Upper lobe of right lung (tissue), 1 donor: ENCODE results near the gene ZEB2. TPM values are rescaled to one million over a fixed set of nuclear protein-coding genes. Genes with fewer than 3 reads are reported as not detected.

Experiments
- ATAC-seq: fragments of 200-7000 bp; cut with Tn5 transposase; one replicate; pipeline ENCODE4 v1.9.1; 2020; ENCODE audit warnings: mild to moderate bottlenecking, moderate library complexity
- DNase-seq: peaks from one replicate; pipeline ENCODE4 v3.0.0-alpha.2; 2020
- H3K27ac ChIP-seq: fragments of 200-600 bp; one replicate; pipeline ENCODE4 v1.8.0; 2022
- H3K27me3 ChIP-seq: fragments of 200-600 bp; one replicate; pipeline ENCODE4 v1.8.0; 2022; ENCODE audit warnings: mild to moderate bottlenecking
- H3K36me3 ChIP-seq: fragments of 200-600 bp; one replicate; pipeline ENCODE4 v1.8.0; 2022
- H3K4me1 ChIP-seq: fragments of 200-600 bp; one replicate; pipeline ENCODE4 v1.8.0; 2022
- H3K4me3 ChIP-seq: fragments of 200-600 bp; one replicate; pipeline ENCODE4 v1.8.0; 2022; ENCODE audit warnings: mild to moderate bottlenecking
- H3K9me3 ChIP-seq: fragments of 200-600 bp; one replicate; pipeline ENCODE4 v1.8.0; 2022
- CTCF ChIP-seq: fragments of 200-600 bp; IDR thresholded peaks from one replicate; pipeline ENCODE4 v1.8.0; 2022; ENCODE audit warnings: antibody characterized with exemption
- intact Hi-C: fragments of 100-400 bp; cut with DNase I; formaldehyde crosslinking; loops from one replicate; pipeline ENCODE4 v1.11.0; 2022
- total RNA-seq: library from RNA; stranded (reverse); fragmentation: NEBNext Ultra II Directional; extraction: Animal tissue kit (Norgen Biotek cat#: 25700); gene quantifications from one replicate; pipeline ENCODE4 v1.2.1, GENCODE V29; 2021
- donor health status: DM: no; HTN: yes; CAD: no; lungs with severe emphysema.

ZEB2 gene
- total RNA-seq, 1 donor from 2014 or later = 178 TPM

- Histone ChIP-seq H3K9me3 (no peaks in the 10 kb centered on the region), H3K27me3 (no peaks in the 10 kb centered on the region), H3K4me3 (no peak overlapping the region), H3K27ac (peak overlapping the region; percentile 9), H3K4me1 (peaks cover 23% of the 10 kb centered on the region), H3K36me3 (no peaks in the 10 kb centered on the region)
- DNase-seq = no peak
- no peak for ATAC-seq
- intact Hi-C loops = no loop called here
- TF ChIP-seq CTCF = no peak
Measured at GRCh38 chr2:144490017-144490416, 29.9 kb downstream of the ZEB2 start.

GRCh38 chr2:144489315-144489916, 30.5 kb downstream of the ZEB2 start:
- no peak for ATAC-seq

GRCh38 chr2:144484201-144484948, 35.5 kb downstream of the ZEB2 start:
- intact Hi-C loops = no loop called here
- Histone ChIP-seq H3K27me3 (no peaks in the 10 kb centered on the region), H3K4me3 (no peak overlapping the region), H3K27ac (peak overlapping the region; percentile 12), H3K9me3 (no peaks in the 10 kb centered on the region), H3K4me1 (peaks cover 26% of the 10 kb centered on the region), H3K36me3 (no peaks in the 10 kb centered on the region)
- ATAC-seq (no peak), DNase-seq (no peak)
- TF ChIP-seq CTCF = no peak

More at GRCh38 chr2:144489315-144489916, 30.5 kb downstream of the ZEB2 start:
- H3K4me1 ChIP-seq = peaks cover 18% of the 10 kb centered on the region
- H3K9me3 ChIP-seq = no peaks in the 10 kb centered on the region
- H3K4me3 ChIP-seq = no peak overlapping the region
- TF ChIP-seq CTCF = no peak
- no peak for DNase-seq
- no peaks in the 10 kb centered on the region for H3K27me3 ChIP-seq
- no peaks in the 10 kb centered on the region for H3K36me3 ChIP-seq
- H3K27ac ChIP-seq = no peak overlapping the region
- intact Hi-C loops = no loop called here

GRCh38 chr2:144481666-144482065, 38.3 kb downstream of the ZEB2 start:
- H3K27ac ChIP-seq = no peak overlapping the region
- intact Hi-C loops = no loop called here
- H3K9me3 ChIP-seq = no peaks in the 10 kb centered on the region
- DNase-seq (no peak), ATAC-seq (no peak)
- no peaks in the 10 kb centered on the region for H3K27me3 ChIP-seq
- H3K4me1 ChIP-seq = peaks cover 30% of the 10 kb centered on the region
- no peaks in the 10 kb centered on the region for H3K36me3 ChIP-seq
- H3K4me3 ChIP-seq = no peak overlapping the region
- no peak for TF ChIP-seq CTCF

GRCh38 chr2:144481109-144481508, 38.8 kb downstream of the ZEB2 start:
- no peak for TF ChIP-seq CTCF
- ATAC-seq = no peak
- H3K27me3 ChIP-seq = no peaks in the 10 kb centered on the region
- no peaks in the 10 kb centered on the region for H3K9me3 ChIP-seq
- no peaks in the 10 kb centered on the region for H3K36me3 ChIP-seq
- peaks cover 35% of the 10 kb centered on the region for H3K4me1 ChIP-seq
- H3K4me3 ChIP-seq = no peak overlapping the region
- DNase-seq = no peak
- no peak overlapping the region for H3K27ac ChIP-seq
- intact Hi-C loops = no loop called here
